SK-N-SH treated with all-trans-retinoic acid at 6 μM for 48 hours (cell line): ENCODE data around the gene SEC14L1.

Source experiments
- ATAC-seq: fragments of 200-7000 bp; cut with Tn5 transposase; 3 replicates; pipeline ENCODE4 v1.9.1; 2020; ENCODE audit warnings: mild to moderate bottlenecking, moderate library complexity
- BACH2 ChIP-seq: fragments of 250-450 bp; sonication (Bioruptor Pico); IDR thresholded peaks from 2 replicates; pipeline ENCODE4 v1.9.0; 2021; ENCODE audit warnings: mild to moderate bottlenecking, borderline replicate concordance
- CSDC2 ChIP-seq: fragments of 250-450 bp; sonication (Bioruptor Pico); IDR thresholded peaks from 2 replicates; pipeline ENCODE4 v1.5.0; 2020; ENCODE audit warnings: mild to moderate bottlenecking, moderate library complexity
- GLIS3 ChIP-seq: fragments of 250-450 bp; sonication (Bioruptor Pico); IDR thresholded peaks from 2 replicates; pipeline ENCODE4 v1.5.0; 2020; ENCODE audit warnings: mild to moderate bottlenecking, moderate library complexity
- ISL1 ChIP-seq: fragments of 250-450 bp; sonication (Bioruptor Pico); IDR thresholded peaks from 2 replicates; pipeline ENCODE4 v2.1.2; 2022; ENCODE audit warnings: mild to moderate bottlenecking, moderate library complexity
- OSR1 ChIP-seq: fragments of 250-450 bp; sonication (Bioruptor Pico); IDR thresholded peaks from 2 replicates; pipeline ENCODE4 v1.8.0; 2022; ENCODE audit warnings: moderate library complexity, mild to moderate bottlenecking, inconsistent platforms
- PPARA ChIP-seq: fragments of 250-450 bp; sonication (Bioruptor Pico); IDR thresholded peaks from 2 replicates; pipeline ENCODE4 v1.5.0; 2020; ENCODE audit warnings: mild to moderate bottlenecking, borderline replicate concordance
- RARB ChIP-seq: fragments of 250-450 bp; sonication (Bioruptor Pico); IDR thresholded peaks from 2 replicates; pipeline ENCODE4 v1.8.0; 2021; ENCODE audit warnings: mild to moderate bottlenecking, moderate library complexity
- SNAI2 ChIP-seq: fragments of 250-450 bp; sonication (Bioruptor Pico); IDR thresholded peaks from 2 replicates; pipeline ENCODE4 v1.5.0; 2020; ENCODE audit warnings: mild to moderate bottlenecking, moderate library complexity
- TCF4 ChIP-seq: fragments of 250-450 bp; sonication (Bioruptor Pico); IDR thresholded peaks from 2 replicates; pipeline ENCODE4 v1.8.0; 2021; ENCODE audit warnings: mild to moderate bottlenecking, moderate library complexity, borderline replicate concordance
- TOX ChIP-seq: fragments of 250-450 bp; sonication (Bioruptor Pico); IDR thresholded peaks from 2 replicates; pipeline ENCODE4 v1.8.0; 2021; ENCODE audit warnings: mild to moderate bottlenecking, moderate library complexity, borderline replicate concordance
- TSHZ2 ChIP-seq: fragments of 250-450 bp; sonication (Bioruptor Pico); IDR thresholded peaks from 2 replicates; pipeline ENCODE4 v1.5.0; 2020; ENCODE audit warnings: mild to moderate bottlenecking, moderate library complexity
- ZC3H10 ChIP-seq: fragments of 250-450 bp; sonication (Bioruptor Pico); IDR thresholded peaks from 2 replicates; pipeline ENCODE4 v1.5.1; 2021; ENCODE audit warnings: mild to moderate bottlenecking, moderate library complexity
- ZFP3 ChIP-seq: fragments of 250-450 bp; sonication (Bioruptor Pico); IDR thresholded peaks from 2 replicates; pipeline ENCODE4 v1.5.0; 2020; ENCODE audit warnings: mild to moderate bottlenecking, moderate library complexity
- ZFP30 ChIP-seq: fragments of 450-650 bp; formaldehyde crosslinking; IDR thresholded peaks from 2 replicates; pipeline ENCODE4 v1.5.0; 2022; ENCODE audit warnings: mild to moderate bottlenecking, moderate library complexity
- ZNF565 ChIP-seq: fragments of 450-650 bp; formaldehyde crosslinking; conservative IDR thresholded peaks from 2 replicates; pipeline ENCODE4 v1.5.0; 2020; ENCODE audit warnings: low read depth, mild to moderate bottlenecking, moderate library complexity
- ZNF70 ChIP-seq: fragments of 450-650 bp; formaldehyde crosslinking; IDR thresholded peaks from 2 replicates; pipeline ENCODE4 v1.5.0; 2020; ENCODE audit warnings: mild to moderate bottlenecking, moderate library complexity
- ZNF8 ChIP-seq: fragments of 450-650 bp; formaldehyde crosslinking; IDR thresholded peaks from 2 replicates; pipeline ENCODE4 v1.5.0; 2020; ENCODE audit warnings: mild to moderate bottlenecking, moderate library complexity
- TF ChIP-seq, protein P1 (sequence below): fragments of 250-450 bp; sonication (Bioruptor Pico); IDR thresholded peaks from 2 replicates; pipeline ENCODE4 v1.8.0; 2021; ENCODE audit warnings: low read depth, mild to moderate bottlenecking, moderate library complexity, borderline replicate concordance
- TF ChIP-seq, protein P2 (sequence below): fragments of 250-450 bp; sonication (Bioruptor Pico); IDR thresholded peaks from 2 replicates; pipeline ENCODE4 v1.5.1; 2021; ENCODE audit warnings: mild to moderate bottlenecking, moderate library complexity
- TF ChIP-seq, protein P3 (sequence below): fragments of 250-450 bp; sonication (Bioruptor Pico); IDR thresholded peaks from 2 replicates; pipeline ENCODE4 v1.5.1; 2020; ENCODE audit warnings: low read depth, mild to moderate bottlenecking, moderate library complexity

SEC14L1 gene

GRCh38 chr17:77146882-77147281, 6.1 kb downstream of the SEC14L1 start:
- TF ChIP-seq SNAI2 (CRISPR knock-in tag) (no peak), ISL1 (CRISPR knock-in tag) (no peak), ZNF8 (CRISPR knock-in tag) (no peak), ZFP3 (CRISPR knock-in tag) (no peak), ZNF565 (no peak), TSHZ2 (CRISPR knock-in tag) (no peak), ZC3H10 (CRISPR knock-in tag) (no peak), ZFP30 (no peak), ZNF70 (CRISPR knock-in tag) (no peak), BACH2 (CRISPR knock-in tag) (no peak), TCF4 (CRISPR knock-in tag) (no peak), PPARA (no peak), GLIS3 (no peak)
- TF ChIP-seq, protein P1, sequence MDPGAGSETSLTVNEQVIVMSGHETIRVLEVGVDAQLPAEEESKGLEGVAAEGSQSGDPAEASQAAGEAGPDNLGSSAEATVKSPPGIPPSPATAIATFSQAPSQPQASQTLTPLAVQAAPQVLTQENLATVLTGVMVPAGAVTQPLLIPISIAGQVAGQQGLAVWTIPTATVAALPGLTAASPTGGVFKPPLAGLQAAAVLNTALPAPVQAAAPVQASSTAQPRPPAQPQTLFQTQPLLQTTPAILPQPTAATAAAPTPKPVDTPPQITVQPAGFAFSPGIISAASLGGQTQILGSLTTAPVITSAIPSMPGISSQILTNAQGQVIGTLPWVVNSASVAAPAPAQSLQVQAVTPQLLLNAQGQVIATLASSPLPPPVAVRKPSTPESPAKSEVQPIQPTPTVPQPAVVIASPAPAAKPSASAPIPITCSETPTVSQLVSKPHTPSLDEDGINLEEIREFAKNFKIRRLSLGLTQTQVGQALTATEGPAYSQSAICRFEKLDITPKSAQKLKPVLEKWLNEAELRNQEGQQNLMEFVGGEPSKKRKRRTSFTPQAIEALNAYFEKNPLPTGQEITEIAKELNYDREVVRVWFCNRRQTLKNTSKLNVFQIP = no peak
- TF ChIP-seq, protein P2, sequence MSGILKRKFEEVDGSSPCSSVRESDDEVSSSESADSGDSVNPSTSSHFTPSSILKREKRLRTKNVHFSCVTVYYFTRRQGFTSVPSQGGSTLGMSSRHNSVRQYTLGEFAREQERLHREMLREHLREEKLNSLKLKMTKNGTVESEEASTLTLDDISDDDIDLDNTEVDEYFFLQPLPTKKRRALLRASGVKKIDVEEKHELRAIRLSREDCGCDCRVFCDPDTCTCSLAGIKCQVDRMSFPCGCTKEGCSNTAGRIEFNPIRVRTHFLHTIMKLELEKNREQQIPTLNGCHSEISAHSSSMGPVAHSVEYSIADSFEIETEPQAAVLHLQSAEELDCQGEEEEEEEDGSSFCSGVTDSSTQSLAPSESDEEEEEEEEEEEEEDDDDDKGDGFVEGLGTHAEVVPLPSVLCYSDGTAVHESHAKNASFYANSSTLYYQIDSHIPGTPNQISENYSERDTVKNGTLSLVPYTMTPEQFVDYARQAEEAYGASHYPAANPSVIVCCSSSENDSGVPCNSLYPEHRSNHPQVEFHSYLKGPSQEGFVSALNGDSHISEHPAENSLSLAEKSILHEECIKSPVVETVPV (CRISPR knock-in tag) = no peak
- TF ChIP-seq, protein P3, sequence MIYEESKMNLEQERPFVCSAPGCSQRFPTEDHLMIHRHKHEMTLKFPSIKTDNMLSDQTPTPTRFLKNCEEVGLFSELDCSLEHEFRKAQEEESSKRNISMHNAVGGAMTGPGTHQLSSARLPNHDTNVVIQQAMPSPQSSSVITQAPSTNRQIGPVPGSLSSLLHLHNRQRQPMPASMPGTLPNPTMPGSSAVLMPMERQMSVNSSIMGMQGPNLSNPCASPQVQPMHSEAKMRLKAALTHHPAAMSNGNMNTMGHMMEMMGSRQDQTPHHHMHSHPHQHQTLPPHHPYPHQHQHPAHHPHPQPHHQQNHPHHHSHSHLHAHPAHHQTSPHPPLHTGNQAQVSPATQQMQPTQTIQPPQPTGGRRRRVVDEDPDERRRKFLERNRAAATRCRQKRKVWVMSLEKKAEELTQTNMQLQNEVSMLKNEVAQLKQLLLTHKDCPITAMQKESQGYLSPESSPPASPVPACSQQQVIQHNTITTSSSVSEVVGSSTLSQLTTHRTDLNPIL = no peak
- TF ChIP-seq, all 23 proteins: peak for 0
- no peak for ATAC-seq

GRCh38 chr17:77147357-77147801, 6.6 kb downstream of the SEC14L1 start:
- ATAC-seq = no peak

DNA sequence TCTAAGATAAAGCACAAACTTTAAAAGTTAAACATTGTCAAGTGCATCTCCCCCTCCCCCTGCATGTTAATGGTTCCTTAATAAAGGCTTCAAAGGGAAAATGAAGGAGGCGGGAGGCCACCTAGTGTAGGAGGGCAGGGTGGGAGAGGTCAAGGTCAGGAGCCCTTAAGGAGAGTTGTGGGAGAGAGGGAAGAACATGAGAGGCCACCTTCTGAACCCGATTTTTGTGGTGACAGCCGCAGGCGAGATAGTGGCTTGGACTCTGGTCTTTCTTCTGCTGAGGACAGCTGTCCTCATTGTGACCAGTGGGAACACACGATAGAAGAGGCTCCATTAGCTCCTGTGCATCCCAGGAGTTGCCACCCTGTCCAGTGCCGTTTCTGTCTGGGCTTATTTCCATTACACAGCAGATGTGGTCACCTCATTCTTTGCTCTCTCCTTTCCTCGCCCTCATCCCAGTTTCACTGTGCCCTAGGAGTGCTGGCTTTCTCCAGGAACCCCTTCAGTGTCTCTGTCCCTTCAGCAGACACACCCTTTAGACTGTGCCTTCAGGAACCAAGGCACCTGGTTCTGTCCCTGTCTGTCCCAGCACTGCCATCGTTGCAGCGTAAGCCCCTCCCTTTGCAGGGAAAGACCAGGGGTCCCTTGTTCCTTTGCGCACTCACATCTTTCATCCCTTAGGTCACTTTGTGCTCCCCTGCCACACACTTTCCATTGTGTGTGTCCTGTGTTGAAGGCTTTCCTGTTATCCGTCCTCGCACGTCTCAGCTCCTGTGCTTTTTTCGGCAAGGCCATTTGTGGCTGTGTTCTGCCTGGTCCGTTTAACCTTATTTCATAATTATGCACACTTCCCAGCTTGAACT, 7.5 kb downstream of the SEC14L1 start:
- no peak for ATAC-seq
- TF ChIP-seq ISL1 (CRISPR knock-in tag) = no peak
- TF ChIP-seq ZNF565 = no peak
- no peak for TF ChIP-seq ZFP3 (CRISPR knock-in tag)
- no peak for TF ChIP-seq ZNF70 (CRISPR knock-in tag)
- no peak for TF ChIP-seq ZNF8 (CRISPR knock-in tag)
- no peak for TF ChIP-seq ZC3H10 (CRISPR knock-in tag)
- TF ChIP-seq CSDC2 (CRISPR knock-in tag) = no peak
- TF ChIP-seq GLIS3 = no peak
- TF ChIP-seq RARB (CRISPR knock-in tag) = no peak
- no peak for TF ChIP-seq SNAI2 (CRISPR knock-in tag)
- TF ChIP-seq, protein P2 (CRISPR knock-in tag) = no peak
- no peak for TF ChIP-seq TOX
- TF ChIP-seq PPARA = no peak
- no peak for TF ChIP-seq BACH2 (CRISPR knock-in tag)

More at GRCh38 chr17:77147357-77147801, 6.6 kb downstream of the SEC14L1 start:
- TF ChIP-seq OSR1 (CRISPR knock-in tag) = no peak
- TF ChIP-seq ZFP3 (CRISPR knock-in tag) = no peak
- no peak for TF ChIP-seq ZC3H10 (CRISPR knock-in tag)
- TF ChIP-seq ZNF565 = no peak
- TF ChIP-seq PPARA = no peak
- no peak for TF ChIP-seq TCF4 (CRISPR knock-in tag)
- TF ChIP-seq ZNF70 (CRISPR knock-in tag) = no peak
- TF ChIP-seq BACH2 (CRISPR knock-in tag) = no peak
- TF ChIP-seq, protein P3 = no peak
- TF ChIP-seq, all 23 proteins: peak for 0
